GM12892 (cell line): ENCODE measurements around the gene SLC41A1.

Experiments
- POLR2A ChIP-seq: IDR thresholded peaks from 2 replicates; pipeline ENCODE4 v1.6.1; 2011; ENCODE audit warnings: low read depth, low read length, control low read depth
- POLR2AphosphoS5 ChIP-seq: IDR thresholded peaks from 2 replicates; pipeline ENCODE4 v1.6.1; 2011; ENCODE audit warnings: low read depth, low read length, control low read depth
- TAF1 ChIP-seq: IDR thresholded peaks from 2 replicates; pipeline ENCODE4 v1.6.1; 2011; ENCODE audit warnings: low read depth, mild to moderate bottlenecking, control low read depth, low read length, borderline replicate concordance

DNA sequence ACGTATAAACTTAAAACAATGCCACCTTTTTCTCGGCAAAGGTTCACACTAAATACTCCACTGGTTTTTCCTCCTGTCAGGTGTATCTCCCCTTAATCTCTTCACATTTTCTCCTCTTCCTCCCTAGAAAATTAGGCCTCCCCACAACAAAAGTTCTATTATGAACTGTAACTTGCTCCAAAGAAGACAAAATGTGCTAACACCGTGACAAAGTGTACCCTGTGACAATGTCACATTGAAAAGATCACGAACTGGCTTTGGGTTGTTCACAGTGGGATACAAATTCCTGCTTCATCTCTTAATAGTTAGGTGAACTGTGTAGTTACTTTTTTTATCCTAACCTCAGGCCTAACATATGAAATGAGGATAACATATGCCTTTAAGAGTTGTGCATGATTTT is 69.0 kb downstream of the SLC41A1 start:
- TF ChIP-seq POLR2A (0 out of 2 replicates have a peak, but pooled peaks have one; percentile 20), POLR2AphosphoS5 (peak; percentile 58), TAF1 (no peak)
